Measurements from ENCODE around the gene ZNF236.

ZNF236 gene

GRCh38 chr18:76951456-76952247, 129.3 kb downstream of the ZNF236 start:
- Histone ChIP-seq H3K27ac (ENCODE audit: insufficient read depth in 1 of 2, low read depth in 1 of 2, low read length in 2 of 2, poor library complexity in 1 of 2, severe bottlenecking in 2 of 2) (no peak overlapping the region), H3K4me1 (ENCODE audit: control extremely low read depth in 1 of 4, control insufficient read depth in 4 of 4, insufficient read depth in 4 of 4, low read length in 3 of 4) (peaks cover 0 to under 1% (median 0%) of the 10 kb centered on the region in 4 experiments), H3K36me3 (ENCODE audit: control insufficient read depth in 4 of 4, insufficient read depth in 4 of 4, low read length in 3 of 4) (peaks cover 9 to 68% (median 38%) of the 10 kb centered on the region in 4 experiments), H3K27me3 (replicated peaks in 2 of 5; ENCODE audit: control insufficient read depth in 4 of 5, insufficient read depth in 5 of 5, low read length in 4 of 5) (no peaks in the 10 kb centered on the region), H3K9me3 (ENCODE audit: control extremely low read depth in 1 of 5, control insufficient read depth in 4 of 5, insufficient read depth in 2 of 5, low read depth in 1 of 5, low read length in 4 of 5) (no peaks in the 10 kb centered on the region), H3K4me3 (ENCODE audit: control insufficient read depth in 1 of 7, extremely low read depth in 1 of 7, insufficient read depth in 4 of 7, low read depth in 2 of 7, low read length in 6 of 7) (no peak overlapping the region)
- 100% methylated on average over 8 of the region's 12 CpGs for WGBS (ENCODE audit: insufficient coverage)
- ChIA-PET POLR2A (no interaction called here), CTCF (interaction anchor here (1.3 kb wide), 1 partner anchor 31 kb away, joined by 3 read pairs; no protein-coding TSS in a partner anchor)
- DNase-seq: no peak

GRCh38 chr18:76952747-76953146, 130.4 kb downstream of the ZNF236 start:
- WGBS (ENCODE audit: insufficient coverage): 100% methylated on average over 4 of the region's 4 CpGs
- ChIA-PET POLR2A (no interaction called here), CTCF (interaction anchor here (1.2 kb wide), 1 partner anchor 11 kb away, joined by 4 read pairs; no protein-coding TSS in a partner anchor)
- Histone ChIP-seq H3K27me3 (replicated peaks in 2 of 5; ENCODE audit: control insufficient read depth in 4 of 5, insufficient read depth in 5 of 5, low read length in 4 of 5) (no peaks in the 10 kb centered on the region), H3K9me3 (ENCODE audit: control extremely low read depth in 1 of 5, control insufficient read depth in 4 of 5, insufficient read depth in 2 of 5, low read depth in 1 of 5, low read length in 4 of 5) (no peaks in the 10 kb centered on the region), H3K4me3 (ENCODE audit: control insufficient read depth in 1 of 7, extremely low read depth in 1 of 7, insufficient read depth in 4 of 7, low read depth in 2 of 7, low read length in 6 of 7) (no peak overlapping the region), H3K4me1 (ENCODE audit: control extremely low read depth in 1 of 4, control insufficient read depth in 4 of 4, insufficient read depth in 4 of 4, low read length in 3 of 4) (no peaks in the 10 kb centered on the region), H3K36me3 (ENCODE audit: control insufficient read depth in 4 of 4, insufficient read depth in 4 of 4, low read length in 3 of 4) (peaks cover 11 to 74% (median 38%) of the 10 kb centered on the region in 4 experiments), H3K27ac (ENCODE audit: insufficient read depth in 1 of 2, low read depth in 1 of 2, low read length in 2 of 2, poor library complexity in 1 of 2, severe bottlenecking in 2 of 2) (no peak overlapping the region)
- no peak for DNase-seq

DNA sequence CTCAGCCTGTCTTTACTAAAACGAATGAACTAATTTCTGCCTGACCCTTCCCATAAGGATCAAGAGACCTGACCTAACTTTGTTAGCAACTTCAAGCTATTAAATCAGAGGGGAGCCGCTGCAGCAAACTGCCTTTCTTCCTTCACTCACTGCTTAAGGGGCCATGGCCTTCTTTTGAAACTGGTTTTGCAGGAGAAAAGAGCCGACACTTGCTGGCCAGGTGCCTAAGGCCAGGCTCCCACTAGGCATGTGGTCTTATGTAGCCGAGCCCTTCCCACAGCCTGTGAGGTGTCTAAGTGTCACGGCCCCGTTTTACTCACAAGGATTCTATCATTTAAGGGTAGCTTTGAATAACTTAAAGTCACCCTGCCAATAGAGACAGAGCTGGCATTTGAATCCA, 130.8 kb downstream of the ZNF236 start:
- Histone ChIP-seq H3K27ac (ENCODE audit: insufficient read depth in 1 of 2, low read depth in 1 of 2, low read length in 2 of 2, poor library complexity in 1 of 2, severe bottlenecking in 2 of 2) (no peak overlapping the region), H3K4me1 (ENCODE audit: control extremely low read depth in 1 of 4, control insufficient read depth in 4 of 4, insufficient read depth in 4 of 4, low read length in 3 of 4) (no peaks in the 10 kb centered on the region), H3K27me3 (replicated peaks in 2 of 5; ENCODE audit: control insufficient read depth in 4 of 5, insufficient read depth in 5 of 5, low read length in 4 of 5) (no peaks in the 10 kb centered on the region), H3K9me3 (ENCODE audit: control extremely low read depth in 1 of 5, control insufficient read depth in 4 of 5, insufficient read depth in 2 of 5, low read depth in 1 of 5, low read length in 4 of 5) (no peaks in the 10 kb centered on the region), H3K4me3 (ENCODE audit: control insufficient read depth in 1 of 7, extremely low read depth in 1 of 7, insufficient read depth in 4 of 7, low read depth in 2 of 7, low read length in 6 of 7) (no peak overlapping the region), H3K36me3 (ENCODE audit: control insufficient read depth in 4 of 4, insufficient read depth in 4 of 4, low read length in 3 of 4) (peaks cover 11 to 73% (median 40%) of the 10 kb centered on the region in 4 experiments)
- CTCF ChIA-PET: interaction anchor here (1.2 kb wide), 2 partner anchors 11 to 30 kb away, joined by 4 to 5 read pairs; no protein-coding TSS in a partner anchor
- 92% methylated on average over 3 of the region's 6 CpGs for WGBS (ENCODE audit: insufficient coverage)
- no peak for DNase-seq
- POLR2A ChIA-PET: no interaction called here

DNA sequence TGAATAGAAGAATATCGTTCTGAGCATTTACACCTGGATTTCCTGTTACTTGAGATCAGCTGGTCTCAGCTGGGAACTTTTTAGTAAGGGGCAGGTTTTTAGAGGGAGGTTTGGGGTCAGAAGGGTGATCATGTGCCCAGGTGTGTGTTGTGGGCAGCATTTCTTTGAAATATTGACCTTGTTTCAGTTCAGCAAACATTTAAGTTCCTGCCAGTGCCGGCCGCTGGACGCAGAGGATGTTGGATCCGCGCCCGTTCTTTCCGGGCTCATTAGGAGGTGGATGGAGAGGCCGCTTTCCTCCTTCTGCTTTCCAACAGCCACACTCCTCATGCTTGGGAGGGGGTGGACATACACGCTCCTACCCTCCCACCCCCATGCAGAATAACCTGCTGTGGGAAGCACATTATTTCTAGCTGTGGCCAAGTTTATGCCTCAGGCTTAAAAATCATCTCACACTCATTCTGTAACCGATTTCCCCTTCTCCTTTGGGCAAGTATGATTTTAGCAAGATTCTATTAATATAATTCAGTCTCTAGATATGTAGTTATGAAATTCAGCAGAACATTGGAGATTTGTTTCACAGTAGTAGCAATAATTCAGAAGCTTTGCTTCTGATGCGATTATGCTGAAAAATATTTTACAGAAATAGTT, 131.4 kb downstream of the ZNF236 start:
- Histone ChIP-seq H3K4me1 (ENCODE audit: control extremely low read depth in 1 of 4, control insufficient read depth in 4 of 4, insufficient read depth in 4 of 4, low read length in 3 of 4) (no peaks in the 10 kb centered on the region), H3K27ac (ENCODE audit: insufficient read depth in 1 of 2, low read depth in 1 of 2, low read length in 2 of 2, poor library complexity in 1 of 2, severe bottlenecking in 2 of 2) (no peak overlapping the region), H3K27me3 (replicated peaks in 2 of 5; ENCODE audit: control insufficient read depth in 4 of 5, insufficient read depth in 5 of 5, low read length in 4 of 5) (no peaks in the 10 kb centered on the region), H3K4me3 (ENCODE audit: control insufficient read depth in 1 of 7, extremely low read depth in 1 of 7, insufficient read depth in 4 of 7, low read depth in 2 of 7, low read length in 6 of 7) (no peak overlapping the region), H3K9me3 (ENCODE audit: control extremely low read depth in 1 of 5, control insufficient read depth in 4 of 5, insufficient read depth in 2 of 5, low read depth in 1 of 5, low read length in 4 of 5) (no peaks in the 10 kb centered on the region), H3K36me3 (ENCODE audit: control insufficient read depth in 4 of 4, insufficient read depth in 4 of 4, low read length in 3 of 4) (peaks cover 8 to 72% (median 41%) of the 10 kb centered on the region in 4 experiments)
- WGBS (ENCODE audit: insufficient coverage): 88% methylated on average over 9 of the region's 12 CpGs
- DNase-seq: no peak
- POLR2A ChIA-PET: no interaction called here
- CTCF ChIA-PET: interaction anchor here (0.6 to 1.2 kb wide), 3 partner anchors 10 to 35 kb away, joined by 3 to 5 read pairs (median 4); no protein-coding TSS in a partner anchor

GRCh38 chr18:76955524-76956170, 133.3 kb downstream of the ZNF236 start:
- no peak overlapping the region for H3K27ac ChIP-seq (ENCODE audit: insufficient read depth in 1 of 2, low read depth in 1 of 2, low read length in 2 of 2, poor library complexity in 1 of 2, severe bottlenecking in 2 of 2)
- DNase-seq: no peak
- CTCF ChIA-PET: interaction anchor here (1.0 to 1.3 kb wide), 2 partner anchors 21 to 45 kb away, joined by 3 read pairs; no protein-coding TSS in a partner anchor
- no peaks in the 10 kb centered on the region for H3K9me3 ChIP-seq (ENCODE audit: control extremely low read depth in 1 of 5, control insufficient read depth in 4 of 5, insufficient read depth in 2 of 5, low read depth in 1 of 5, low read length in 4 of 5)
- no peaks in the 10 kb centered on the region for H3K27me3 ChIP-seq (replicated peaks in 2 of 5; ENCODE audit: control insufficient read depth in 4 of 5, insufficient read depth in 5 of 5, low read length in 4 of 5)
- no peak overlapping the region for H3K4me3 ChIP-seq (ENCODE audit: control insufficient read depth in 1 of 7, extremely low read depth in 1 of 7, insufficient read depth in 4 of 7, low read depth in 2 of 7, low read length in 6 of 7)
- H3K36me3 ChIP-seq (ENCODE audit: control insufficient read depth in 4 of 4, insufficient read depth in 4 of 4, low read length in 3 of 4): peaks cover 9 to 73% (median 51%) of the 10 kb centered on the region in 4 experiments
- 97% methylated on average over 27 of the region's 28 CpGs for WGBS (ENCODE audit: insufficient coverage)
- POLR2A ChIA-PET: no interaction called here
- no peaks in the 10 kb centered on the region for H3K4me1 ChIP-seq (ENCODE audit: control extremely low read depth in 1 of 4, control insufficient read depth in 4 of 4, insufficient read depth in 4 of 4, low read length in 3 of 4)

- 99% methylated on average over 6 of the region's 11 CpGs for WGBS (ENCODE audit: insufficient coverage)
- Histone ChIP-seq H3K9me3 (ENCODE audit: control extremely low read depth in 1 of 5, control insufficient read depth in 4 of 5, insufficient read depth in 2 of 5, low read depth in 1 of 5, low read length in 4 of 5) (no peaks in the 10 kb centered on the region), H3K27ac (ENCODE audit: insufficient read depth in 1 of 2, low read depth in 1 of 2, low read length in 2 of 2, poor library complexity in 1 of 2, severe bottlenecking in 2 of 2) (no peak overlapping the region), H3K27me3 (replicated peaks in 2 of 5; ENCODE audit: control insufficient read depth in 4 of 5, insufficient read depth in 5 of 5, low read length in 4 of 5) (no peaks in the 10 kb centered on the region), H3K4me3 (ENCODE audit: control insufficient read depth in 1 of 7, extremely low read depth in 1 of 7, insufficient read depth in 4 of 7, low read depth in 2 of 7, low read length in 6 of 7) (no peak overlapping the region), H3K4me1 (ENCODE audit: control extremely low read depth in 1 of 4, control insufficient read depth in 4 of 4, insufficient read depth in 4 of 4, low read length in 3 of 4) (no peaks in the 10 kb centered on the region), H3K36me3 (ENCODE audit: control insufficient read depth in 4 of 4, insufficient read depth in 4 of 4, low read length in 3 of 4) (peaks cover 9 to 73% (median 52%) of the 10 kb centered on the region in 4 experiments)
- DNase-seq: no peak
- ChIA-PET POLR2A (no interaction called here), CTCF (no interaction called here)
Observed at GRCh38 chr18:76956648-76957047, 134.3 kb downstream of the ZNF236 start.
